Activated naive CD4-positive, alpha-beta T cell treated with anti-CD3 and anti-CD28 coated beads, Interleukin-2, amount 50 U/mL, for 24 hours (primary cell): Measurements from ENCODE around the gene IL21.

ENCODE experiments used
- H3K27ac Mint-ChIP-seq: one replicate; pipeline ENCODE4 v1.8.0; 2021; ENCODE audit warnings: mild to moderate bottlenecking, mixed read lengths
- H3K27me3 Mint-ChIP-seq: one replicate; pipeline ENCODE4 v1.8.0; 2021; ENCODE audit warnings: mixed read lengths
- H3K36me3 Mint-ChIP-seq: one replicate; pipeline ENCODE4 v1.8.0; 2021; ENCODE audit warnings: mixed read lengths
- H3K4me1 Mint-ChIP-seq: one replicate; pipeline ENCODE4 v1.8.0; 2021; ENCODE audit warnings: mixed read lengths
- H3K4me3 Mint-ChIP-seq: one replicate; pipeline ENCODE4 v1.8.0; 2021; ENCODE audit warnings: mild to moderate bottlenecking, mixed read lengths
- H3K9me3 Mint-ChIP-seq: one replicate; pipeline ENCODE4 v1.8.0; 2021; ENCODE audit warnings: mixed read lengths

IL21 gene

DNA sequence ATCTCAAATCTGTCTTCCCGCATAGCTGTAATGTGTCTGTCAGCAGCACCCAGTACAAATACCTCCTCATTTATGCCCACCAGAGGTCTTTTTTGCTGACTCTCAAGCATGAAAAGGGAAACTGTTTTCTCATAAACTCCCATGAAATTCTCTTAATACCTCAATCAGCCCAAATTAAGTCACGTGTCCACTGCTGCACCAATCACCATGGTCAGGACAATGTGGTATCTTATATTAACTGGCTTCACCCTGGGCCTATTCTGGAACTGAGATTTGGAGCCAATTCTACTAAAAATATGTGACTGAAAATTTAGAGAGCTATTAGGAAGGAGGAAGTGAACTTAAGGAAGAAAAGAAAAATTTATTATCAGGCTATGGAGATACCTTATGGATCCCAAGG, 58.4 kb downstream of the IL21 start:
- H3K27me3 Mint-ChIP-seq, result no peaks in the 10 kb centered on the region
- peaks cover 27% of the 10 kb centered on the region for H3K4me1 Mint-ChIP-seq
- no peaks in the 10 kb centered on the region for H3K36me3 Mint-ChIP-seq

More for the DNA sequence above, 58.4 kb downstream of the IL21 start:
- no peaks in the 10 kb centered on the region for H3K9me3 Mint-ChIP-seq
- no peak overlapping the region for H3K27ac Mint-ChIP-seq
- no peak overlapping the region for H3K4me3 Mint-ChIP-seq
